GM12872 (cell line): ENCODE results near the gene RAB11FIP4.

Experiments used
- CTCF ChIP-seq: IDR thresholded peaks from 3 replicates; pipeline ENCODE4 v1.5.1; 2011; ENCODE audit warnings: low read depth, mild to moderate bottlenecking, low read length, moderate library complexity; ENCODE audit not compliant: insufficient read depth

The RAB11FIP4 gene

GRCh38 chr17:31461227-31461810, 69.8 kb downstream of the RAB11FIP4 start:
- no peak for TF ChIP-seq CTCF

- TF ChIP-seq CTCF = no peak
Observed at GRCh38 chr17:31462261-31462660, 70.8 kb downstream of the RAB11FIP4 start.

GRCh38 chr17:31466096-31466760, 74.8 kb downstream of the RAB11FIP4 start:
- no peak for TF ChIP-seq CTCF

GRCh38 chr17:31467502-31468256, 76.2 kb downstream of the RAB11FIP4 start:
- no peak for TF ChIP-seq CTCF

- TF ChIP-seq CTCF = no peak
Observed at GRCh38 chr17:31469959-31470358, 78.5 kb downstream of the RAB11FIP4 start.

- TF ChIP-seq CTCF = no peak
Observed at GRCh38 chr17:31470592-31470991, 79.1 kb downstream of the RAB11FIP4 start.

- TF ChIP-seq CTCF = no peak
Observed at GRCh38 chr17:31472137-31472536, 80.7 kb downstream of the RAB11FIP4 start.
